GM12892 (cell line): ENCODE measurements around the gene DNM3.

Experiments
- POLR2A ChIP-seq: IDR thresholded peaks from 2 replicates; pipeline ENCODE4 v1.6.1; 2011; ENCODE audit warnings: low read depth, low read length, control low read depth
- POLR2AphosphoS5 ChIP-seq: IDR thresholded peaks from 2 replicates; pipeline ENCODE4 v1.6.1; 2011; ENCODE audit warnings: low read depth, low read length, control low read depth
- TAF1 ChIP-seq: IDR thresholded peaks from 2 replicates; pipeline ENCODE4 v1.6.1; 2011; ENCODE audit warnings: low read depth, mild to moderate bottlenecking, control low read depth, low read length, borderline replicate concordance

- TF ChIP-seq POLR2A, result no peak
- no peak for TF ChIP-seq POLR2AphosphoS5
- TF ChIP-seq TAF1, result no peak
Observed at GRCh38 chr1:172144445-172145061, 303.3 kb downstream of the DNM3 start.
